ENCODE measurements around the gene MAPK8IP1.

MAPK8IP1 gene

GRCh38 chr11:45909594-45910475, 24.4 kb downstream of the MAPK8IP1 start:
- no peak for DNase-seq

GRCh38 chr11:45910623-45911022, 25.2 kb downstream of the MAPK8IP1 start:
- no peak for DNase-seq

GRCh38 chr11:45913514-45913913, 28.1 kb downstream of the MAPK8IP1 start:
- DNase-seq = no peak

GRCh38 chr11:45913942-45914635, 28.6 kb downstream of the MAPK8IP1 start:
- no peak for DNase-seq

- DNase-seq = no peak
Measured at GRCh38 chr11:45915446-45915845, 30.0 kb downstream of the MAPK8IP1 start.

GRCh38 chr11:45917286-45917622, 31.8 kb downstream of the MAPK8IP1 start:
- no peak for DNase-seq

GRCh38 chr11:45917623-45918330, 32.3 kb downstream of the MAPK8IP1 start, which contains the start of gene PEX16:
TSS of gene PEX16 (minus strand) at chr11:45917877. CDS start at chr11:45917811, 66 bp downstream.
- peak; percentile 80 to 91 (median 86) for DNase-seq

- DNase-seq = peak in 2 of 4 experiments; percentile 23 to 46
Measured at GRCh38 chr11:45918331-45918941, 33.0 kb downstream of the MAPK8IP1 start.

- DNase-seq = no peak
Measured at GRCh38 chr11:45918962-45919675, 33.7 kb downstream of the MAPK8IP1 start.

GRCh38 chr11:45919806-45920530, 34.5 kb downstream of the MAPK8IP1 start:
- DNase-seq = no peak

GRCh38 chr11:45920531-45921477, 35.4 kb downstream of the MAPK8IP1 start:
- DNase-seq = no peak

- no peak for DNase-seq
Measured at GRCh38 chr11:45921561-45922424, 36.3 kb downstream of the MAPK8IP1 start.

GRCh38 chr11:45922425-45923082, 37.1 kb downstream of the MAPK8IP1 start, which contains the start of gene LARGE2:
TSS of gene LARGE2 (plus strand) at chr11:45922656. CDS start at chr11:45922883, 227 bp downstream.
- DNase-seq = no peak

- no peak for DNase-seq
Measured at GRCh38 chr11:45924036-45924915, 38.8 kb downstream of the MAPK8IP1 start.

GRCh38 chr11:45924927-45925326, 39.5 kb downstream of the MAPK8IP1 start:
- DNase-seq = no peak

- no peak for DNase-seq
Measured at GRCh38 chr11:45925550-45925949, 40.1 kb downstream of the MAPK8IP1 start.

GRCh38 chr11:45926001-45926401, 40.5 kb downstream of the MAPK8IP1 start:
- no peak for DNase-seq

Data from activated CD4-positive, CD25-positive, alpha-beta regulatory T cell (primary cell).